ENCODE measurements around the gene OAF. TPM values are rescaled to one million over a fixed set of nuclear protein-coding genes. Genes with fewer than 3 reads are reported as not detected.

The OAF gene
- total and polyA plus RNA-seq, 2 of the 8 experiments (the other 6 are each of a cell fraction or from before 2014, with no cell fraction given) = 1.3 to 1.5 TPM

DNA sequence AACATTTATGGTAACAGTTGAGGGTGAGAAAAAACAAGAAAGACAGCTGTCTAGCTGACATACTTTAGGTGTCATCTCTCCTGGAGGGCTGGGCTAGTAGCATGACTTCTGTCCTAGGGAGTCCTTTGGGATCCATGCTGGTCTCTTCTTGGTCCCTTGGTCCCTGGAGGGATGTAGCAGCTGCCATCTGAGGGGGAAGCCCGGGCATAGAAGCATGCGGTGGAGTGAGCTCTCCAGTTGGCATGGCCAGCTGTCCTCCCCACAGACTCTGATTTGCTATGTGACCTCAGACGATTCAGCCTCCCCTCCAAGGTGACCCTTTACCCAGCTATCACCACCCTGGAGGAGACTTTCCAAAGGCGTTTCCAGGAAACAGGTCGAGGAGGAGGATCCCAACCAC, 57.9 kb downstream of the OAF start:
- Histone ChIP-seq H3K4ac (replicated peaks; ENCODE audit: insufficient read length, low read depth, low read length) (no peak overlapping the region), H2BK120ac (replicated peaks; ENCODE audit: low read depth, low read length) (no peak overlapping the region), H3K56ac (replicated peaks; ENCODE audit: insufficient read length, low read depth, low read length) (no peak overlapping the region), H4K8ac (ENCODE audit: extremely low read depth, insufficient read depth, low read length) (no peak overlapping the region), H3K36me3 (ENCODE audit: control insufficient read depth in 2 of 4, insufficient read depth in 4 of 4, low read length in 3 of 4) (no peaks in the 10 kb centered on the region), H4K91ac (replicated peaks; ENCODE audit: insufficient read length, low read length) (no peak overlapping the region), H2AFZ (ENCODE audit: low read length) (no peak overlapping the region), H3K4me3 (ENCODE audit: extremely low read depth in 1 of 4, insufficient read depth in 2 of 4, low read depth in 3 of 4, low read length in 4 of 4) (no peak overlapping the region), H2BK5ac (ENCODE audit: low read depth, low read length) (no peak overlapping the region), H3K79me1 (ENCODE audit: low read depth, low read length) (no peaks in the 10 kb centered on the region; the same call in 1 of the 2 replicates), H3K9ac (replicated peaks in 1 of 4; ENCODE audit: extremely low read depth in 1 of 4, low read depth in 3 of 4, low read length in 3 of 4) (no peak overlapping the region), H4K20me1 (replicated peaks in 1 of 2; ENCODE audit: control insufficient read depth in 1 of 2, insufficient read depth in 2 of 2, low read length in 2 of 2) (no peaks in the 10 kb centered on the region), H3K4me1 (replicated peaks in 1 of 4; ENCODE audit: control insufficient read depth in 3 of 4, insufficient read depth in 4 of 4, low read length in 3 of 4) (peaks cover 0 to 5% (median 2%) of the 10 kb centered on the region in 4 experiments; a peak in 3 of 7 replicates), H3K14ac (ENCODE audit: insufficient read length) (no peak overlapping the region), H3K23ac (ENCODE audit: insufficient read length) (no peak overlapping the region), H3K79me2 (ENCODE audit: control insufficient read depth in 1 of 2, insufficient read depth in 2 of 2, low read length in 2 of 2) (no peaks in the 10 kb centered on the region), H4K5ac (ENCODE audit: insufficient read length, low read depth, low read length) (no peak overlapping the region), H2BK20ac (ENCODE audit: low read length) (no peak overlapping the region), H3K18ac (ENCODE audit: extremely low read depth, low read length) (no peak overlapping the region), H2BK12ac (ENCODE audit: low read depth, low read length) (no peak overlapping the region), H2AK5ac (ENCODE audit: low read depth, low read length) (no peak overlapping the region), H3K27ac (ENCODE audit: low read depth, low read length) (no peak overlapping the region), H3K23me2 (ENCODE audit: low read depth, low read length) (peaks cover 3% of the 10 kb centered on the region; the same call in 1 of the 2 replicates), H3K4me2 (ENCODE audit: insufficient read depth in 1 of 2, low read depth in 2 of 2, low read length in 2 of 2) (no peak overlapping the region), H3K9me3 (ENCODE audit: insufficient read depth in 2 of 2, low read depth in 1 of 2, low read length in 1 of 2) (no peaks in the 10 kb centered on the region), H2BK15ac (ENCODE audit: low read length) (no peak overlapping the region), H3K27me3 (replicated peaks in 1 of 4; ENCODE audit: control insufficient read depth in 3 of 4, extremely low read depth in 1 of 4, insufficient read depth in 3 of 4, low read length in 3 of 4) (no peaks in the 10 kb centered on the region; a peak in 1 of 7 replicates)
- 72% methylated on average over 5 of the region's 5 CpGs; no CpG with 5 or more reads in 1 of the 2 experiments for WGBS, 2 experiments (ENCODE audit: extremely low coverage in 1 of 2, insufficient coverage in 1 of 2, insufficient read length in 1 of 2, insufficient replicate concordance in 2 of 2, low coverage in 1 of 2, low lambda C conversion rate in 2 of 2, missing lambda C conversion rate in 1 of 2)
- no peak for DNase-seq (ENCODE audit: low read depth in 1 of 2, low spot score in 2 of 2)
- no peak for FAIRE-seq
- ChIA-PET POLR2A (ENCODE audit: partially characterized antibody) (no interaction called here), CTCF (ENCODE audit: partially characterized antibody) (interaction anchor here (1.0 to 4.5 kb wide), 10 partner anchors 9 to 39 kb away, joined by 3 to 22 read pairs (median 8); no protein-coding TSS in a partner anchor)
- TF ChIP-seq TCF12 (IDR thresholded peaks at IDR 0.05; ENCODE audit: low read depth, low read length) = no peak
- TF ChIP-seq GABPA (IDR thresholded peaks at IDR 0.05; ENCODE audit: borderline replicate concordance, insufficient read depth, low read length) = no peak
- no peak for TF ChIP-seq ASH2L (IDR thresholded peaks at IDR 0.05; ENCODE audit: low read length)
- no peak for TF ChIP-seq SP1 (IDR thresholded peaks at IDR 0.05; ENCODE audit: low read depth, low read length)
- TF ChIP-seq JUN (IDR thresholded peaks at IDR 0.05; ENCODE audit: low read depth, low read length) = no peak
- no peak for TF ChIP-seq EP300 (IDR thresholded peaks at IDR 0.05; ENCODE audit: borderline replicate concordance in 1 of 2, low read depth in 2 of 2, low read length in 2 of 2)
- TF ChIP-seq RNF2 (IDR thresholded peaks at IDR 0.05; ENCODE audit: borderline replicate concordance, low read depth, low read length, missing control alignments, poor library complexity, severe bottlenecking) = no peak
- no peak for TF ChIP-seq NRF1 (IDR thresholded peaks at IDR 0.05; ENCODE audit: low read depth, low read length)

Measured in H1 (cell line).